Measurements from ENCODE around the gene KIAA1671.
"Not testable (repeated sequence)": the region's sequence is repeated elsewhere in the genome, so short reads cannot be mapped to it uniquely, and the experiment has no call there.

Gene KIAA1671

GRCh38 chr22:25201557-25202273 lies 249.2 kb downstream of the KIAA1671 start:
- Histone ChIP-seq H3K27ac (no peak overlapping the region), H3K4me3 (ENCODE audit: low read depth, low read length) (no peak overlapping the region), H3K36me3 (replicated peaks) (no peaks in the 10 kb centered on the region), H3K27me3 (replicated peaks) (no peaks in the 10 kb centered on the region)
- TF ChIP-seq CTCF (IDR thresholded peaks at IDR 0.05; ENCODE audit: low read depth, low read length, missing control alignments), result no peak
- in situ Hi-C loops (cut with HindIII; ENCODE audit: low pct_ligation_motif_present, low sequenced_read_pairs), result no loop called here
- DNase-seq, result no peak

DNA sequence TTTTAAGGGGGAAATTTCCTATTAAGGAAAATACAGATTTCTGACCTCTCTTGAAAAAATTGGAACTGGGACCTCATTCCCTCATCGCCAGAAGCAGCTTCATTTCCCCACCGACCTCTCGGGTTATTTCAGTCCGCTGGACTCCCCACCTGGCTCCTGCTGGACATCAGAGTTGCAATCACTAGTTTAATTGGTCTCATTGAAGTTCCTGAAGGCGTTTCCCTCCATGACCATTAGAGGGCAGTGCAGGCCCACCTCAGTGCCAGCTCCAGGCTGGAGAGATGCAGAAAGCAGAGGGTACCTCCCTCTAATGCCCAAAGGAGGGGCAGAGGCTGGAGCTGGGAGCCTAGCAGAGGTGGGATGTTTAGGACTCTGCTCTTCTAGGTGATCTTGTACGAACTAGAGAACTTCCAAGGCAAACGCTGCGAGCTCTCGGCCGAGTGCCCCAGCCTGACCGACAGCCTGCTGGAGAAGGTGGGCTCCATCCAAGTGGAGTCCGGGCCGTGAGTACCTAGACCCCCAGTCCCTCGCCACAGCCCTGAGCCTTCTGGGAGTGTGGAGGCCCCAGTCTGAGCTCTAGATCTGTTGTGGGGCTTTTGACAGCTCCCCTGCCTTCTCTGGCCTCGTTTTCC lies 249.9 kb downstream of the KIAA1671 start:
- DNase-seq, result peak; percentile 49
- H3K4me3 ChIP-seq (ENCODE audit: low read depth, low read length), result no peak overlapping the region
- in situ Hi-C loops (cut with HindIII; ENCODE audit: low pct_ligation_motif_present, low sequenced_read_pairs), result no loop called here
- H3K36me3 ChIP-seq (replicated peaks), result no peaks in the 10 kb centered on the region
- no peak overlapping the region for H3K27ac ChIP-seq
- no peaks in the 10 kb centered on the region for H3K27me3 ChIP-seq (replicated peaks)
- TF ChIP-seq CTCF (IDR thresholded peaks at IDR 0.05; ENCODE audit: low read depth, low read length, missing control alignments), result peak; percentile 92

DNA sequence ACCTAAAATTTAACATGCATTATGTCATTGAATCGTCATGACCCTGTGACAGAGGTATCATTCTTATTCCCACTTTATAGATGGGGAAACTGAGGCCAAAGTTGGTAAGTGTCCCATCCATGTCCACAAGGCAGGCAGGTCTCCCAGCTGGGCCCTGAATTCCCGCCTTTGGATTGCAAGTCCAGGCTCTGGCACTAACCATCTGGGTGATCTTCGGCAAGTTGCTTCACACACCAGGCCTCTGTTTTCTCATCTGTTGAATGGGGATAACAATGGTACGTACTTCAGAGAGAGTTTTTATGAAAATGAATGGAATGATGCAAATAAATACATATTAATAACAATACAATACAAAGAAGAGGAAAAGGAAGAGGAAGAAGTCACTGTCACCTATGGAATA lies 250.6 kb downstream of the KIAA1671 start:
- no peak overlapping the region for H3K4me3 ChIP-seq (ENCODE audit: low read depth, low read length)
- no peak for DNase-seq
- TF ChIP-seq CTCF (IDR thresholded peaks at IDR 0.05; ENCODE audit: low read depth, low read length, missing control alignments), result no peak
- no peak overlapping the region for H3K27ac ChIP-seq
- in situ Hi-C loops (cut with HindIII; ENCODE audit: low pct_ligation_motif_present, low sequenced_read_pairs), result no loop called here
- no peaks in the 10 kb centered on the region for H3K27me3 ChIP-seq (replicated peaks)
- H3K36me3 ChIP-seq (replicated peaks), result no peaks in the 10 kb centered on the region

DNA sequence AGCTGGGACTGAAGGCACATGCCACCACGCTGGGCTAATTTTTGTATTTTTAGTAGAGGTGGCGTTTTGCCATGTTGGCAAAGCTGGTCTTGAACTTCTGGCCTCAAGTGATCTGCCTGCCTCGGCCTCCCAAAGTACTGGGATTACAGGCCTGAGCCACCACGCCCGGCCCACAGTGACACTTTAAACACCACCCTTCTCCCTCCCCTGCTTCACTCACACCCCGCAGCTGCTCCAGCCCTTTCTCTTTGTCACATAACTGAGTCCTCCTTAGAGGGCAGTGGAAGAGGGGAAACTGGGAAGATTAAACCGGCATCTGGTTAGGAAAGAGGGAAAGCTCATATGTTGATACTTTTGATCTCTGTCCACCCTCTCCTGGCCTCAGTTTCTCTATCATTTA lies 252.0 kb downstream of the KIAA1671 start:
- DNase-seq; in situ Hi-C loops (cut with HindIII; ENCODE audit: low pct_ligation_motif_present, low sequenced_read_pairs); H3K27ac ChIP-seq: not testable (repeated sequence)

GRCh38 chr22:25205847-25206246 lies 253.3 kb downstream of the KIAA1671 start:
- no peak overlapping the region for H3K27ac ChIP-seq
- no peak overlapping the region for H3K4me3 ChIP-seq (ENCODE audit: low read depth, low read length)
- no peaks in the 10 kb centered on the region for H3K27me3 ChIP-seq (replicated peaks)
- DNase-seq, result no peak
- in situ Hi-C loops (cut with HindIII; ENCODE audit: low pct_ligation_motif_present, low sequenced_read_pairs), result no loop called here
- H3K36me3 ChIP-seq (replicated peaks), result no peaks in the 10 kb centered on the region
- TF ChIP-seq CTCF (IDR thresholded peaks at IDR 0.05; ENCODE audit: low read depth, low read length, missing control alignments), result no peak

More for the DNA sequence above, 252.0 kb downstream of the KIAA1671 start:
- not testable (repeated sequence) for H3K4me3 ChIP-seq (ENCODE audit: low read depth, low read length); H3K27me3 ChIP-seq (replicated peaks); H3K36me3 ChIP-seq (replicated peaks)

- in situ Hi-C loops (cut with HindIII; ENCODE audit: low pct_ligation_motif_present, low sequenced_read_pairs), result no loop called here
- Histone ChIP-seq H3K27ac (no peak overlapping the region), H3K4me3 (ENCODE audit: low read depth, low read length) (no peak overlapping the region), H3K36me3 (replicated peaks) (no peaks in the 10 kb centered on the region), H3K27me3 (replicated peaks) (no peaks in the 10 kb centered on the region)
- no peak for DNase-seq
- TF ChIP-seq CTCF (IDR thresholded peaks at IDR 0.05; ENCODE audit: low read depth, low read length, missing control alignments), result no peak
These were observed 254.5 kb downstream of the KIAA1671 start for GRCh38 chr22:25206998-25207397.

Data from brain microvascular endothelial cell (primary cell).